ENCODE data around the gene SLC26A4. TPM values are rescaled to one million over a fixed set of nuclear protein-coding genes. Genes with fewer than 3 reads are reported as not detected.

The SLC26A4 gene
- total RNA-seq, 1 experiment from 2014 or later = 0.33 TPM

DNA sequence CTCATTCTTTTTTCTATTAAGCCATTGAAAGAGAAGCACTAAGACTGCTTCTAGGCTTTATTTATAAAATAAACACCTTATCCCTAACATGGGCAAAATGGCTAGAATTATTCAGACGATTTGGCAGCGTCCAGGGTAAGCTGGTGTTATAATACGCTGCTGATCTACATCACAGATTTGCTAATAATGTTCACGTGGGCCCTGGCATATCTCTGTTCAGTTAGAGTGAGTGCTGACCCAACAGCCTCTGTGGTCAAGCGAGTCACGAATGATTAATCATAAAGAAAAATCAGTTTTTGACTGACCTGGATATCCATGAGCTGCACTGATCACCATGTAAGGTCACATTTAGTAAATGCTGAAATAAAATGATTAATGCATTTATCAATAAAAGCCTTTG, 54.9 kb downstream of the SLC26A4 start:
- no peak overlapping the region for H2BK120ac ChIP-seq (ENCODE audit: low read depth, low read length, poor library complexity, severe bottlenecking)
- H3T11ph ChIP-seq (ENCODE audit: low read length) = no peak overlapping the region
- H4K91ac ChIP-seq (ENCODE audit: insufficient read length, low read depth, low read length) = no peak overlapping the region
- no peaks in the 10 kb centered on the region for H3K9me3 ChIP-seq (ENCODE audit: control insufficient read depth, low read depth, low read length)
- H2AFZ ChIP-seq (ENCODE audit: low read length) = no peak overlapping the region
- no peak overlapping the region for H3K9ac ChIP-seq (ENCODE audit: extremely low read depth, insufficient read length, low read length)
- H2BK15ac ChIP-seq (ENCODE audit: low read depth, low read length) = no peak overlapping the region
- no peaks in the 10 kb centered on the region for H4K20me1 ChIP-seq (ENCODE audit: control insufficient read depth, insufficient read depth, insufficient read length)
- no CpG with 5 or more reads among the region's 6 CpGs for WGBS (ENCODE audit: extremely low coverage, insufficient read length, low lambda C conversion rate)
- H3K23me2 ChIP-seq (ENCODE audit: insufficient read length, low read depth, low read length, poor library complexity, severe bottlenecking) = no peaks in the 10 kb centered on the region
- H2AK5ac ChIP-seq (ENCODE audit: insufficient read length, low read length) = no peak overlapping the region
- no peaks in the 10 kb centered on the region for H3K9me3 Mint-ChIP-seq
- peaks cover 0 to 4% of the 10 kb centered on the region in 2 experiments; a peak in 1 of 4 replicates for H3K4me1 Mint-ChIP-seq
- H3K79me1 ChIP-seq (ENCODE audit: insufficient read depth, low read depth, low read length, poor library complexity, severe bottlenecking) = no peaks in the 10 kb centered on the region
- no peak overlapping the region for H4K8ac ChIP-seq (replicated peaks; ENCODE audit: insufficient read length, low read depth, low read length)
- H2BK12ac ChIP-seq (ENCODE audit: insufficient read length, low read depth, low read length) = no peak overlapping the region
- no peak overlapping the region for H3K14ac ChIP-seq (ENCODE audit: insufficient read depth, low read length)
- H3K56ac ChIP-seq (ENCODE audit: insufficient read length, low read depth, low read length) = no peak overlapping the region
- no peak overlapping the region for H3K4me3 Mint-ChIP-seq
- H2BK5ac ChIP-seq (ENCODE audit: insufficient read length, low read length) = no peak overlapping the region
- H3K4me2 ChIP-seq (ENCODE audit: insufficient read depth, insufficient read length, low read length) = no peak overlapping the region
- H3K27me3 ChIP-seq (ENCODE audit: insufficient read depth, low read length) = no peaks in the 10 kb centered on the region
- H3K23ac ChIP-seq (ENCODE audit: insufficient read length, low read depth, low read length) = no peak overlapping the region
- TF ChIP-seq, protein P1, sequence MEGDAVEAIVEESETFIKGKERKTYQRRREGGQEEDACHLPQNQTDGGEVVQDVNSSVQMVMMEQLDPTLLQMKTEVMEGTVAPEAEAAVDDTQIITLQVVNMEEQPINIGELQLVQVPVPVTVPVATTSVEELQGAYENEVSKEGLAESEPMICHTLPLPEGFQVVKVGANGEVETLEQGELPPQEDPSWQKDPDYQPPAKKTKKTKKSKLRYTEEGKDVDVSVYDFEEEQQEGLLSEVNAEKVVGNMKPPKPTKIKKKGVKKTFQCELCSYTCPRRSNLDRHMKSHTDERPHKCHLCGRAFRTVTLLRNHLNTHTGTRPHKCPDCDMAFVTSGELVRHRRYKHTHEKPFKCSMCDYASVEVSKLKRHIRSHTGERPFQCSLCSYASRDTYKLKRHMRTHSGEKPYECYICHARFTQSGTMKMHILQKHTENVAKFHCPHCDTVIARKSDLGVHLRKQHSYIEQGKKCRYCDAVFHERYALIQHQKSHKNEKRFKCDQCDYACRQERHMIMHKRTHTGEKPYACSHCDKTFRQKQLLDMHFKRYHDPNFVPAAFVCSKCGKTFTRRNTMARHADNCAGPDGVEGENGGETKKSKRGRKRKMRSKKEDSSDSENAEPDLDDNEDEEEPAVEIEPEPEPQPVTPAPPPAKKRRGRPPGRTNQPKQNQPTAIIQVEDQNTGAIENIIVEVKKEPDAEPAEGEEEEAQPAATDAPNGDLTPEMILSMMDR (conservative IDR thresholded peaks at IDR 0.05) = no peak
- no peak overlapping the region for H3K4ac ChIP-seq (ENCODE audit: low read depth, low read length)
- H3K4me1 ChIP-seq (ENCODE audit: insufficient read depth, low read length) = no peaks in the 10 kb centered on the region
- no peaks in the 10 kb centered on the region for H3K36me3 Mint-ChIP-seq (ENCODE audit: insufficient read depth in 1 of 3, low read depth in 3 of 3)
- H3K18ac ChIP-seq (ENCODE audit: insufficient read length, low read depth, low read length) = no peak overlapping the region
- no peak overlapping the region for H3K27ac ChIP-seq (ENCODE audit: insufficient read length, low read depth, low read length)
- H4K5ac ChIP-seq (ENCODE audit: insufficient read length, low read depth, low read length) = no peak overlapping the region
- no peak overlapping the region for H3K27ac Mint-ChIP-seq
- H2BK20ac ChIP-seq (ENCODE audit: low read depth, low read length, poor library complexity, severe bottlenecking) = no peak overlapping the region
- no peaks in the 10 kb centered on the region for H3K27me3 Mint-ChIP-seq (ENCODE audit: low read depth)
- no peaks in the 10 kb centered on the region for H3K79me2 ChIP-seq (ENCODE audit: insufficient read depth, low read length)
- no peak for DNase-seq

All from H9 (cell line).